Right lobe of liver (tissue), 4 donors: ENCODE data around the gene OR14K1.

ENCODE experiments used
- POLR2A ChIP-seq: fragments of 450-650 bp; IDR thresholded peaks from one replicate; pipeline ENCODE4 v1.6.1; 2017; ENCODE audit warnings: antibody characterized with exemption, mild to moderate bottlenecking
- TF ChIP-seq, protein P1 (sequence below), 4 donors: fragments of 200-600 bp in 3 of 4; fragments of 450-650 bp in 1 of 4; IDR thresholded peaks; one replicate each; pipeline versions ENCODE4 v1.5.1 to v1.8.0; 2016 to 2022; ENCODE audit warnings: antibody characterized with exemption in 4 of 4, mild to moderate bottlenecking in 2 of 4
- donor health status: DM: no; HTN: no; CAD: no.
- donor health status: DM: no; HTN: no; CAD: no.
- donor health status: DM: no; HTN: yes; CAD: no.

DNA sequence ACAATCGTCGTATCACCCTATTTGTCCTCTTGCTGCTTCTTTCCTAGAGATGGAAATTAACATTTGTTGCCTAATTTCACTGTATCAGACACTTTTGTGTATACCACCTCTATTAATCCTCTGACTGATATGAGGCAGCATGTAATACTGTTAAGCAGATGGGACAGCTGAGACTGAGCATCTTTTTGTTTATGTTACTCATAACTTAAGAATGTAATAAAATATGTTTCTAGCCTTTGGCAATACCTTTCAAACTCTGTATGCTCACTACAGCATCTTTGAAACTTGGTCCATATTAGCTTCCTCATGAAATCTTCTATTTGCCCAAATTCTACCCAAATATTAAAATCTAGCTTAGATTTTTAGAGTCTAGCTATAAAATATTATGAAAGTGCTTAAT, 2.3 kb downstream of the OR14K1 start:
- TF ChIP-seq, protein P1, sequence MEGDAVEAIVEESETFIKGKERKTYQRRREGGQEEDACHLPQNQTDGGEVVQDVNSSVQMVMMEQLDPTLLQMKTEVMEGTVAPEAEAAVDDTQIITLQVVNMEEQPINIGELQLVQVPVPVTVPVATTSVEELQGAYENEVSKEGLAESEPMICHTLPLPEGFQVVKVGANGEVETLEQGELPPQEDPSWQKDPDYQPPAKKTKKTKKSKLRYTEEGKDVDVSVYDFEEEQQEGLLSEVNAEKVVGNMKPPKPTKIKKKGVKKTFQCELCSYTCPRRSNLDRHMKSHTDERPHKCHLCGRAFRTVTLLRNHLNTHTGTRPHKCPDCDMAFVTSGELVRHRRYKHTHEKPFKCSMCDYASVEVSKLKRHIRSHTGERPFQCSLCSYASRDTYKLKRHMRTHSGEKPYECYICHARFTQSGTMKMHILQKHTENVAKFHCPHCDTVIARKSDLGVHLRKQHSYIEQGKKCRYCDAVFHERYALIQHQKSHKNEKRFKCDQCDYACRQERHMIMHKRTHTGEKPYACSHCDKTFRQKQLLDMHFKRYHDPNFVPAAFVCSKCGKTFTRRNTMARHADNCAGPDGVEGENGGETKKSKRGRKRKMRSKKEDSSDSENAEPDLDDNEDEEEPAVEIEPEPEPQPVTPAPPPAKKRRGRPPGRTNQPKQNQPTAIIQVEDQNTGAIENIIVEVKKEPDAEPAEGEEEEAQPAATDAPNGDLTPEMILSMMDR (IDR thresholded peaks at IDR 0.05) = no peak
- no peak for TF ChIP-seq POLR2A
